SU-DHL-6 (cell line): Measurements from ENCODE around the gene TMEM38B.

ENCODE experiments used
- CTCF ChIP-seq: fragments of 200-600 bp; sonication (generic); IDR thresholded peaks from one replicate; pipeline ENCODE4 v1.5.1; 2017; ENCODE audit warnings: antibody characterized with exemption, mild to moderate bottlenecking, low read length, moderate library complexity; ENCODE audit not compliant: insufficient read depth, poor library complexity, severe bottlenecking
- EZH2phosphoT487 ChIP-seq: fragments of 200-600 bp; sonication (generic), shearing (Covaris generic); conservative IDR thresholded peaks from 2 replicates; pipeline ENCODE4 v1.6.1; 2018; ENCODE audit warnings: mild to moderate bottlenecking, antibody characterized with exemption, low read length, moderate library complexity, mixed read lengths

- TF ChIP-seq CTCF: no peak
- TF ChIP-seq EZH2phosphoT487: no peak
These were observed 17.5 kb downstream of the TMEM38B start for GRCh38 chr9:105711867-105712266.
